NOMO-1 treated with DMSO at 0.1 percent for 48 hours (cell line): ENCODE results near the gene CHPF.

ENCODE experiments used
- DNase-seq: peaks from one replicate; lab custom pipeline; 2025; ENCODE audit not compliant: unreplicated experiment; lab: John Stamatoyannopoulos, UW

CHPF gene

DNA sequence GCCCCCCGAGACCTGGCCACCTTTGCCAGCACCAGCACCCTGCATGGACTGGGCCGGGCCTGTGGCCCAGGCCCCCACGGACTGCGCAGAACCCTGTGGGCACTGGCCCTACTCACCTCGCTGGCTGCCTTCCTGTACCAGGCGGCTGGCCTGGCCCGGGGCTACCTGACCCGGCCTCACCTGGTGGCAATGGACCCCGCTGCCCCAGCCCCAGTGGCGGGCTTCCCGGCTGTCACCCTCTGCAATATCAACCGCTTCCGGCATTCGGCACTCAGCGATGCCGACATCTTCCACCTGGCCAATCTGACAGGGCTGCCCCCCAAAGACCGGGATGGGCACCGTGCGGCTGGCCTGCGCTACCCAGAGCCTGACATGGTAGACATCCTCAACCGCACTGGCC is 28.8 kb downstream of the CHPF start:
- DNase-seq, result no peak

DNA sequence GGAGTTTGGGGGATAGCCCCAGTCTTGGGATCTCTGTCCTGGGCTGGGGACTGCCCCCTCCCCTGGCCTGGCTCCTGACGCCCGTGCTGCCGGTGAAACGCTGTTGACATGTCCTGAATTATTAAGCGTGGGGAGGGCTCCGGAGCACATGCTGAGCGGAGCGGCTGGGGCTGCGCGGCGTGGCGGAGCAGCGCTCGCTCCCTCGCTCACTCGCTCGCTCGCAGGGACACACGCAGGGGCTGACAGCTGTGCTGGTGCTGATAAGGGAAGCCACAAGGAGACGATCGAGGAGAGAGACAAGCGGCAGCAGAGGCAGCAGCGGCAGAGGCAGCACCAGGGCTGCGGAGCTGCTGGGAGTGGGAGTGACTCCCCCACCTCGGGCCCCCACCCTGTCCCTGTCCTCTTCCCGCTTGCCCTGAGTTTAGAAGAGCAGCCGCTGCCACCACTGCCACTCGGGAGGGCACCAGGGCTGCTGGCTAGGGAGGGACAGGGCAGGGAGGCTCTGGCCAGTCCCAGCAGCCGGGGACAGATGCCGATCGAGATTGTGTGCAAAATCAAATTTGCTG is 29.3 kb downstream of the CHPF start, which contains the start of gene ASIC4:
Gene ASIC4 (plus strand): TSS at position 287 of the 566 bp plus-strand sequence. CDS start 243 bp downstream, at position 530.
- peak; percentile 7 for DNase-seq

DNA sequence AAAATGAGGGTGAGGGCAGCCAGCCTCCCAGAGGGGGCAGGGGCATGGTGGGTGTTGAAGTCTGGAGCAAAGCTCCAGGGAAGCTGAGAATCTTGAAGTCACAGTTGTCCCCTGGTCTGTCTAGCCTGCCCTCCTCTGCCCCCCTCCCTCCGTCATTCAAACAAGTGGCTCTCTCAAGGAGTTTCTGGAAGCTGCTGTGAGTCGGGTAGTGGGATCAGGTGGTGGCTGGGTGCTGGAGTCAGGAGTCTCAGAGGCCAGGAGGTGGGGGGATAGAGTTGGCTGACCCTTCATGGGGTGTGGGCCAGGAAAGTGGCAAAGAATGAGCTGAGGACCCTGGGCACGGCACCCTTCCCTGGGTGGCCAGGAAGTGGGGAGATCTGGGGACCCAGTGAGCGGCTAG is 29.8 kb downstream of the CHPF start:
- DNase-seq, result no peak

- DNase-seq, result no peak
Observed at GRCh38 chr2:219512524-219513216, 30.9 kb downstream of the CHPF start.

DNA sequence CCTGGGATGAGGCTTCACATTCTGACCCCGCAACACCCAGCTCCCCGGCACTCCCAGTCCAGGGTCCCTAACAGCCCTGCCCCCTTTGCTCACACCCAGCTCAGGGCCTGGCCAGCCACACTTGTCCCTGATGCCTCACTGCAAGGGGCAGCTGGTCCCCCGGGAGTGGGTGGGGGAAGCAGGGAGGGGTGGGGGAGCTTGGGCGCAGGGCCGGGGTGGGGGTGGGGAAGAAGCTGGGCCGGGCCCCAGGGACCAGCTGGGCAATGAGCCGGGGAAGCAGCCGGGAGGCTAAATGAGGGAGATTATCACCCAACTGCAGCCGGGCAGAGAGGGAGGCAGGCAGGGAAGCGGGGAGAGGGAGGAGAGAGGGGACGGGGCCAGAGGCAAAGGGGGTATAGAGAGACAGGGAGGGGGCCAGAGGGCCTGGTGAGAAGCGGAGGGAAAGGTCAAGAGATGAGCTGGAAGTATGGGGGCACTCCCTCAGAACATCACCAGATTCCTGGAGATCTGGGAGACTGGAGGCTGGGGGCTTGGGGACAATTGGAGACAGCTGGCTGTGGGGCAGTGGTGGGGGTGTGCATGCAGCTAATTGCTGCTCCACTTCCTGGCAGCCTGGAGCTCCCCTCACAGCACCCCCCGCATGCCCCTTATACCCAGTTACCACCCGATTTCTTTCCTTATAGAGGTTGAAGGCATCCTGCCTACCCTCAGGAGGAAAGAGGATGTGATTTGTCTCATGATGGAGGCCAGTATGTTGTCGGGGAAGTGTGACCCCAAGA is 31.9 kb downstream of the CHPF start:
- no peak for DNase-seq

DNA sequence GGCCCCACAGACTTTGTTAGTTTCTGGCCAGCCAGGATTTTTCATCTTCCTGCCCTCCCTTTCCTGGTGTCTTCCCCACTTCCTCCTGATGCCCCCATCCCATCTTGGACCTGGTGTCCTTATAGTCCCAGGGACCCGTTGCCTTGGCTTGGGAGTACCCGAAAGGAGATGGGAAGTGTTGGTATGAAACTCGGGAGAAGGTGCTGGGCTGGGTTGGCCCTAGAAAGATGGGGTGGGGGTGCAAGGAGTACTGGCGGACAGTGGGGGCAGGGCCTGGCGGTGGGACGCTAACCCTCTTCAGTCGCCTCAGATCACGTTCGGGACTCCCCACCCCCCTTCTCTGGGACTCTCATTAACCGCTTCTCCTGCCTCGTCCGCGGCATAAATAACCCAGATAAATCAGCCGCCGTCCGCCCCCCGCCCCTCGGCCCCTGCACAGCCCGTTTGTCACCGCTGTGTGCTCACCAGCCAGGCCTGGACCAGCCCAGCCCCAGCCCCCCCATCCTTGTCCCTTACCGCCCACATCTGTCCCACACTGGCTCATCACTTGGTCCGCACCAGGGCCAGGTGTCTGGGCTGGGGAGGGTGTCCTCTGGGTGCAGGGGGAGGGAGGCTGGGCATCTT is 33.0 kb downstream of the CHPF start:
- no peak for DNase-seq

DNA sequence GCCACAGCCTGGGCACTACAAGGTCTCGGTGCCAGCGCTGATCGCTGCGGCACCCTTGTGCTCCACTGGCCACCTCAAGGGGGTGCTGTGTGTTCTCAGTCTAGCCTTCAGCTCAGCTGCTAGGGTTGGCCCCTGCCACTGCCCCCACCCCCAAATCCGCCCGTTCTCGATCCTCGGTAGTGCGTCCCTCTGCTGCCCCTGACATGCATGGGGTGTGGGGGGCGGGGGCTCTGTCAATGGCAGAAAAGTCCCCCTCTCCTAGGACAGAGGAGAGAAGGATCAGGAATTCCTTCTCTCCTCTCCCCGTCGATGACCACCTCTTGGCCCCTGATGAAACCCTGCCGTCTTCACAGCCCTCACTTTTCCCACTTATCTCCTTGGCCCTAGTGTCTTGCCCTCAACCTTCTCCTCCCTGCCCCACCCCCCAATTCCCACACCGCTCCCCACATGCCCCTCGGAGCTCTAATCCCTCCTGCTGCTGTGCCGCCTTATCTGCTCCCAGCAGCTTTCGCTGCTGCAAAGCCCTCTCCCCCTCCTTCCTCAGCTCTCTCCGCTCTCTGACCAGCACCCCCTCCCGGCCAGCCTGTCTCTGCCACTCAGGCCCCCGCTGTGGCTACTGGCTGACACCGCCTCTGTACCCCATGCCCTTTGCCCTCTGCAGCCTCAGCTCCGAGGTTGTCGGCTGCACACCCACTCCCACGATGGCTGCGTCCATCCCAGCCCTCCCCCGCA is 33.7 kb downstream of the CHPF start:
- DNase-seq, result peak; percentile 29

- DNase-seq, result no peak
Observed at GRCh38 chr2:219508971-219509779, 34.4 kb downstream of the CHPF start.

- DNase-seq, result no peak
Observed at GRCh38 chr2:219508444-219508734, 35.2 kb downstream of the CHPF start.

GRCh38 chr2:219507581-219508443 is 35.8 kb downstream of the CHPF start:
- no peak for DNase-seq

GRCh38 chr2:219506802-219507526 is 36.6 kb downstream of the CHPF start:
- DNase-seq, result no peak

GRCh38 chr2:219506153-219506801 is 37.3 kb downstream of the CHPF start:
- DNase-seq, result no peak

DNA sequence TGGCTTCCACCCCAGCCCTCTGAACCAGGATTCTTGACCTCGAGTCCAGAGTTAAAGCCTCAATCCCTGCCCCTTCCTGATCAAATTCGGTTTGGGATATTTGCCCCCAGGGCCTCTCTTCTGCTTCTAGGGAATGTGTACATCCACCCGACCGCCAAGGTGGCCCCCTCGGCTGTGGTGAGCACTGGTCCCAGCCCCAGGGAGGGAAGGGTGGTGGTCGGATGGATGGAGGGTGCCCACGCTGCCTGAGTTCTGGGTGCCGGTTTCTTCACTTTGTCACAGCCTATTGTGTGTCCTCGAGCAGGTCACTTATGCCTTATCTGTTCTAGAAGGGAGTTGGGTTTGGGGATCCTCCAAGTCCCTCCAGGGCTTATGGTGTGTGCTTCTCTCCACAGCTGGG is 38.0 kb downstream of the CHPF start:
- no peak for DNase-seq

DNA sequence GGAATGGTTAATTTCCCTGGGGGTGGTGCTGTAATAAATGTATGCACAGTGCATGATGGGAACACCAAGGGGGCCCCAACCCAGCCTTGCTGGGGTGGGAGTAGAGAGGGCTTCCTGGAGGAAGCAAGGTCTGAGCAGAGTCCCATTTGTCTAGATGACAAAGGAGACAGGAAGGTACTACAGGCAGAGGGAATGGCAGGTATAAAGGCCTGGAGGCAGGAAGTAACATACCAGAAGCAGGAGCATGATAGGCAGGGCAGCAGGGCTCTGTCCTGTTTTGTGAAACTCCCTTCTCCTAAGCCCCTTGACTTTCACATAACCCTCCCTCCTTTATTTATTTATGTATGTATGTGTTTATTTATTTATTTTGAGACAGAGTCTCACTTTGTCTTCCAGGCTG is 41.0 kb downstream of the CHPF start:
- no peak for DNase-seq

DNA sequence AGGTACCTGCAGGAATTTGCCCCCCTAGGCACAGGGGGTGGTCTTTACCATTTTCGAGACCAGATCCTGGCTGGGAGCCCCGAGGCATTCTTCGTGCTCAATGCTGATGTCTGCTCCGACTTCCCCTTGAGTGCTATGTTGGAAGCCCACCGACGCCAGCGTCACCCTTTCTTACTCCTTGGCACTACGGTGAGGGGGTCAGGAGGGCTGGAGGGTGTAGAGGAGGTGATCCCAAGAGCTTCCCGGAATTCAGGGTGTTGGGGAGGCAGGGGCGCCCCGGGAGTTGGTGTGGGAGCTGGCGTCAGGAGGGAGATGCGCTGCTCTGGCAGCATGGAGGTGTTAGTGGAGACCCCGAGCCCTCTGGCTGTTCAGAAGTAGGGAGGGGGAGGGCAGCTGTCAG is 41.8 kb downstream of the CHPF start:
- DNase-seq, result no peak

DNA sequence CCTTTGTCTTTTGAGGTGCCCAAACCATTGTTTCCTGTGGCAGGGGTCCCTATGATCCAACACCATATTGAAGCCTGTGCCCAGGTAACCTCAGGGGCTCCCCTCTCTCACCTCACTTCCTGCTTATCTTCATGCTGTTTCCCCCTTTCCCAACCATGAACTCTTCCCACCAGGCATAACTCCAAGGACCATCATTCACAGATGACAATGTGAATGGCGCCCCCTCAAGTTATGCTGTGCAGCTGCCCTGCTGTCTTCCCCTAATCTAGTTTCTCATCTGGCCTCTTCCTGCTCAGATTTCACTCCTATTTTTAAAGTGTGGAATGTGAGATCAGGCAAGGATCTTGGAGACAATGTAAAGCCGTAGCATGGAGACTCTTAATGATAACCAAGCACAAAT is 43.5 kb downstream of the CHPF start:
- DNase-seq, result no peak

DNA sequence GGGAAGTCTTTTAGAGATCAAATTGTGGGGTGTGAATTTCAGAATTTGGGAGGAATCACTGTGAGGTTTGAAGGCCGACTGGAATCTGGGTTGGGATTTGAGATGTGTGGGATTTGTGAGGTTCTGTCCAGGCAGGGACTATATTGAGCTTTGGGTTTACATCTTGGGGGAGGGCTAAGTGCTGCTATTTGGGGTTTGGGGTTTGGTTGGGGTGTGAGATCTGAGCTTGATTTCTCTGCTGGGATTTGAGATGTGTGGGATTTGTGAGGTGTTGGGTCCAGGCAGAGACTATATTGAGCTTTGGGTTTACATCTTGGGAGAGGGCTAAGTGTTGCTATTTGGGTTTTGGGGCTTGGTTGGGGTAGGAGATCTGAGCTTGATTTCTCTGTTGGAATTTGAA is 44.1 kb downstream of the CHPF start:
- DNase-seq, result no peak

- no peak for DNase-seq
Observed at GRCh38 chr2:219499058-219499307, 44.6 kb downstream of the CHPF start.
